ENCODE results near the gene SLC39A11.

SLC39A11 gene

DNA sequence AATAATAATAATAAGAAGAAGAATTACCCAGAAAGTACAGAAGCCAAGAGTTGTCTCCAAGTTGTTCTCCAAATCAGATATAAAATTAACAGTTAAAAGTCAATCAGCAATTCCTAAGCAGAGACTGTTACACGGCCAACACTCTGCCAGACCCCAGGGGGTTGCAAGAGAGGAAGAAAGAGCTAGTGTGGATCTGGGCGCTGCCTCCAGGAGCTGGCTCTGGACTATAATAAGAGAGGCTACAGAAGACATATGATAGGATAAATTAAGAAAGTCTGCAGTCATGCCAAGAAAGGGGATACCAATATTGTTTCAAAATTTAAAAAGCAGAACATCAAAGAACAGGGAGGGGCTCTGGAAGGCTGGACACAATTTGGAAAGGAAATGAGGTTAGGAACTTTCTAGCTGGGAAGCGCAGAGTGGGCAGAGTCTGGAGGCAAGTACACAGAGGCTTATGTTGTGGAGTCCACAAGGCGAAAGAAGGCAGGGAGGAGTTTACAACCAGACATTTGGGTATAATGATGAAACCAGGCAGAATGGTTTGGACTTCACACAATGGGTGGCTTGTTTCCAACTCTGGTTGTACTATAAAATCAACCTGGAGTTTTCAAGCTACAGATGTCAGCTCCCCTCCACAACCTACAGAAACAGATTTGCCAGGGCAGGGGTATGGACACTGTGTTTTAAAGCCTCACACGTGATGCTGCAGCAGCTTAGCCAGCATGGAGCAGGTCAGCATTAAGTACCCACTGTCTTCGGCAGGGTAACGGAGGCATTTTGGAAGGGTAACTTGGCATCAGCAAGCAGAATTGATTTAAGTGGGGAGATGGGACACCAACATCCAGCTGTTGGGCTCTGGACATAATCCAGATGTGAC, 49.4 kb downstream of the SLC39A11 start:
- DNase-seq (ENCODE audit: low read depth in 2 of 2) = no peak

DNA sequence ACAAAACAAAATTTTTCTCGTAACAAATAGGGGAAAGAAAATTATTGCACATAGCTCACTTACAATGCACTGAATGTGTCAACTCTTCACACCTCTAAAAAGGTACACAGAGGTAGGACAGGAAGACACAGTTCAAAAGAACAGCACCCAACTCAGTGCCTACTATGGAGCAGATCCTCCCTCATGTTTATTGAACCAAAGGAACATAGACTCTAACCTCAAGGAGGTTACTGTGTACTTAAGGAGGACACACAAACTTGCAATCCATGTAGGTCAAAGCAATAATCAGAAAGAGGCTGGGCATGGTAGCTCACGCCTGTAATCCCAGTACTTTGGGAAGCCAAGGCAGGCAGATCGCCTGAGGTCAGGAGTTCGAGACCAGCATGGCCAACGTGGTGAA, 50.3 kb downstream of the SLC39A11 start:
- no peak for DNase-seq (ENCODE audit: low read depth in 2 of 2)

DNA sequence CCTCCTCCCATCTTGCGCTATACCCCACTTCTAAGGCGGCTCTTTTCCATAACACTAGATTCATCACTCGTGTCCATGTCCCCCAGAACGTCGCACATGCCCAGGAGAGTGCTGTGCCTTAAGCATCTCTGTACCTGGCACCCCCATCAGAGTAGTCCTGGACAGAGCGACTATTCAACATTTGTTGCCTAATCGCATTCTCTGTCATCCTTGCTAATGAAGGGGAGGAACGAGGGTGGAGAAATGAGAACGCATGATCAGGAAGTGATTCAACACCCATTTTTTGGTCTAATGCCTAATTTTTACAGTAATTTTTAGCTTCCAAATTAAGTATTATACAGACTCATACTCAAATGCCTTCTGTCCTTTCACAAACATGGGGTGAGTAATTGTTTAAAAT, 53.2 kb downstream of the SLC39A11 start:
- no peak for DNase-seq (ENCODE audit: low read depth in 2 of 2)

DNA sequence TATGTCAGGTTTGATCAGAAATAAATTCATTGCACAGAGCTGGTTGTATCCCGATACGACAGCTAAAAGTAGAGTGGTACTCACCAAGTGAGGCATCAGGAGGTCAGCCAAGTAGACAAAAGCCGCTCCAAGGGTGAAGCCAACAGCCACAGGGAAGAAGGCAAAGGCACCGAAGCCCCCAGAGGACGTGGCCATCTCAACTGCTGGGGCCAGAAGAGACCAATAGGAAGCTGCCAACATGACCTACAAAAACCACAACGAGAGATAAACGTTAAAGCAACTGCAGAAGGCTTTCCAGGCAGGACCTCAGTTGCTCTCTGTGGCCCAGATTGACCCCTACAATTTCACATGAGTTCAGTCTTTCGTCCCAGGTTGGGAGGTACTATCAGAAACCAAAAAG, 61.0 kb downstream of the SLC39A11 start:
- DNase-seq (ENCODE audit: low read depth in 2 of 2) = no peak

DNA sequence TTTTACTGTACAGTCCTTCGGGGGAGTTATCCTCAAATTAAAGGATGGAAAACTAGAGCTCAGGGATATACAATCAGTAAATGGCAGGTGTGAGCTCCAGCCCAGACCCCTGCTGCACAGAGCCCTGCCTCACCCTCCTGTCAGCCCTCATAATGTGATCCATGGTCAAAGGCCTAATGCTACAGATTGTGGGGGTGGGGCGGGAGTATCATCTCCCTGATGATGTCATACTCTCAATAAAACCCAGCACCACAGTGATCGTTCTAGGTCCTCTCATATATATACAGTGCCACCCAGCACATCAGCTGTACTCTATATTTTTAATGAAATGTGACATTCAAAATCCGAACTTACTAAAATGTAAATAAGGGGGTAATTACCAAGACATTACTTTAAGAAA, 61.5 kb downstream of the SLC39A11 start:
- DNase-seq (ENCODE audit: low read depth in 2 of 2) = no peak

DNA sequence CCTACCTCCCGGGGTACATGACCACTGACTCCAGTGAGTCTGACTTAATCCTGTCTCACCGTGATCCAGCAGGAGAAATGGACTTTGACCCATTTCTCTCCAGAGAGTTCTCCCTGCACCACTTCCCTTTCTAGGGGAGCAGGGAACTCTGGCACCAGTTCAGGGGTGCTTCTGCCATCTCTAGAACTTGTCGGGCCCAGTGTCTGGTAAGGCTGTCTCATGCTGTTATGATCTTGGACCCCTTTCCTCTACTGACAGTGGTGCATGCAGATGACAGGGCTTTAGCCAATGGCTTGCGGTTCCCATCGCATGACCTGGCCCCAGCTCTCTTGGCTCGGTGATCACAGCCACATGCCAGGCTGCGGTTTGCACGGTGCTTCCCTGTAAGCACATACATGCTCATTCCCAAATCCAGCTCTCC, 62.0 kb downstream of the SLC39A11 start:
- DNase-seq (ENCODE audit: low read depth in 2 of 2) = no peak

DNA sequence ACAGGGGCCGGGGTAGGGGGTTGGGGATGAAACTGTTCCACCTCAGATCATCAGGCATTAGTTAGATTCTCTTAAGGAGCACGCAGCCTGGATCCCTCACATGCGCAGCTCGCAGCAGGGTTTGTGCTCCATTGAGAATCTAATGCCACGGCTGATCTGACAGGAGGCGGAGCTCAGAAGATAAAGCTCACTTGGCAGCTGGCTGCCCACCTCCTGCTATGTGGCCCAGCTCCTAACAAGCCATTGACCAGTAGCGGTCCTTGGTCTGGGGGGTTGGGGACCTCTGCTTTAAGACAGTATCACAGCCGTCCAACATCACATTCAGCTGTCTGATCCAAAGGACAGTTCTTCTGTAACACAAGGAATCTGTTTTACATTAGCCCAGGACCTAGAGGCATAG, 62.5 kb downstream of the SLC39A11 start:
- no peak for DNase-seq (ENCODE audit: low read depth in 2 of 2)

DNA sequence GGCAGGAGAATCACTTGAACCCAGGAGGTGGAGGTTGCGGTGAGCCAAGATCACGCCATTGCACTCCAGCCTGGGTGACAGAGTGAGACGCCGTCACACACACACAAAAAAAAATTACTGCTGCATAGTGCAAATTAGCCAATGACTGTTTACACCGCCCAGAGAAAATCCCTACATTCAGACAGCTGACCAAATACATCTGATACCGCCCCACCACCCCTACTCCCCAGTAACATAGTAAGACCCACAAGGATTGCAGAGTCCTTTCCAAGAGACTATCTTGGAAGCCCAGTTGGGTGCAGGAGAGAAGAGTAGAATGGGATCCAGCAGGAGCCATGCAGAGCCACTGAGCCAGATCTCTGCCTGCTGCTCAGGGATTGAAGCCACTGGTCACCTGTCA, 63.5 kb downstream of the SLC39A11 start:
- no peak for DNase-seq (ENCODE audit: low read depth in 2 of 2)

DNA sequence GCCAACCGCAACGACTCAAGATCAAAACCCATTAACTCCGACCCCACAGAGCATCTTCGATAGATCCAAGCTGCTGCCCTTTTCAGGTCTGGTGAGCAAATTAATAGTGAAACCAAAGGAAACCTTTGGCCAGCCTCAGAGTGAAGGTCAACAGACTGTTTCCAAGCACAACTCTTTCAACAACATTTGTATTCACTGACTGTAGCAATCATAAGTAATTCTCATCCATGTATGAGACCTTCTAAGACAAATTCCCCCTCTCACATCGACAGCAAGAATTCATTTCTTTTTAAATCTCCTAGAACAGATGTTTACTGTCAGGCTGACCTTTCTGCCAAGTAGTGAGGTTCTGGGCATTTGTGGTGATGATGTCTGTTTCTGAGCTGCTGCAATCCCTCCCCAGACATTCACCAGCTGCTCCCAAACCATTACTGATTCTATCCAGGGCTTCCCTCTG, 64.2 kb downstream of the SLC39A11 start:
- no peak for DNase-seq (ENCODE audit: low read depth in 2 of 2)

DNA sequence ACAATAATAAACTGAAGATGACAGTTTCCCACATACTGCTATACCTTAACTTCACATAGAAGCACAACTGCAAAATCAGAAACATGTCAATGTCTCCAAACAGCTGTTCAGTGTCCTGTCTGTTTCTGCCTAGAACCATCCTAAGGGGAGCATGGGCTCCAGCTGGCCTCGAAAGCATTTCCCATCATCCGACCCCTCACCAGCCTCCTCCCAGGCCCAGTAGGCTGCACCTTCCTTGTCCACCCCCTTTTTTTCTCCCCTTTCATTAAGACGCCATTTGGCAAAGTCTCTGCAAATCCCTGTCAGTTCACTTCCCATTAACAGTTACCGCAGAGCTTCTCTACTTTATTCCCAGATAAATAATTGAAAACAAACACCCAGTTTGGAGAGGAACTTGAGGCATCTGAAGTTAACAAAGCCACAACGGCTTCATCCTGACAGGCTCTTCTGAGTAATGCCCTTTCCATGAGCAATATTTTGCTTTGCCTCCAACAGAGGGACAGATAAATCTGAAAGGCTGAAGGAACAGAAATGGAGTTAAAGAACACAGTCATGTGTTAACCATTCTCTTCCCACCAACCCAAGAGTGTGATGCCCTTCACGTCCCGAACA, 65.3 kb downstream of the SLC39A11 start:
- DNase-seq (ENCODE audit: low read depth in 2 of 2) = no peak

DNA sequence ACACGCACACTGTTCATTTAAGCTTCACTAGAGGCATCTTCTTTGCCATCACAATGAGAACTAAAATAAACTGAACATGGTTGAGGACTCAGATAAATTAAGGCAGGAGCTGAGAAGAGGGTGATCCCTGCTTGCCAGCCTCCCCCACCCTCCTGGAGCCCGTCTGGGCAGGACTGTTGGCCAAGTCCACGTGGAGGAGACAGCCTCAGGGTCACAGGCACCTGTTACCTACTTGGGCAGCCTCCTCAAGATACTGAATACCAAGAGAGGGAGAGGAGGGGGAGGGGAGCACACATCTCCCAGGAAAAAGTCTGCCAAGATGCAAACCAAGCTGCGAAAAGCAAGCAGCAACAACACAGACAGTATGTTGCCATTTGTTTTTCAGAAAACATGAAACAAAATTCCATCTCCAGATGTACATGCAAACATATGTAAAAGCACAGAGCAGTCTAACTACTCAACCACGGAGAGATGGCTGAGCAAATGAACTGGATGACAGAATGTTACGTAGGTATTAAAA, 67.4 kb downstream of the SLC39A11 start:
- no peak for DNase-seq (ENCODE audit: low read depth in 2 of 2)

DNA sequence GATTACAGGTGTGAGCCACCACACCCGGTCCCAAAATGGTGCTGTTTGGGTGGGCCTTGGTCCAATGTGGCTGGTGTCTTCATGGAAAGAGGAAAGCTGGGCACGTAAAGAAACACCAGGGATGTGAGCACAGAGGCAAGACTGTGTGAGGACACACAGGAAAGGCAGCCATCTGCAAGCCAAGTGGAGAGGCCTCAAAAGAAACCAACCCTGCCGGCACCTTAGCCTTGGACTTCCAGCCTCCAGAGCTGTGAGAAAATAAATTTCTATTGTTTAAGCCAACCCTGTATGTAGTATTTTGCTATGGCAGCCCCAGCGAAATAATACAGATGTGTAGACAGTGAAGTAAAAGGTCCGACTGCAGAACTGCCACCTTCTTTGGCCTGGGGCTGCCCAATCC, 68.7 kb downstream of the SLC39A11 start:
- no peak for DNase-seq (ENCODE audit: low read depth in 2 of 2)

DNA sequence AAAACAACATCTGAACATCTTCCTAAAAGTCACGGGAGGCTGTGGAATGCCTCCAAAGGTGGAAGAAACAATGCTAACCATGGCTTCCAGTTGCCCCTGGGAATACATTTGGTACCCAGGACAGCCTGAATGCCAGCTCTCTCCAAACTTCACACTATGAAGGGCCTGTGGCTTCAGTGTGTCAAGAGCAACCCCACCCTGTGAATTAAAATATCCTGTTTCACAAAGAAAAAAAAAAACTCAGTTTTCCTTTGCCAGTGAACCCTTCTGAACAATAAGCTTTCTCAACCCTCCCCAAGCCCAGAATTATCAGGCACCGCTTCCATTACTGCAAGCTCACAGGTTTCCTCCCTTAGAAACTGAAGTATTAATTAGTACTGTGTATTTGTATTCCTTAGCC, 69.8 kb downstream of the SLC39A11 start:
- DNase-seq (ENCODE audit: low read depth in 2 of 2) = no peak

DNA sequence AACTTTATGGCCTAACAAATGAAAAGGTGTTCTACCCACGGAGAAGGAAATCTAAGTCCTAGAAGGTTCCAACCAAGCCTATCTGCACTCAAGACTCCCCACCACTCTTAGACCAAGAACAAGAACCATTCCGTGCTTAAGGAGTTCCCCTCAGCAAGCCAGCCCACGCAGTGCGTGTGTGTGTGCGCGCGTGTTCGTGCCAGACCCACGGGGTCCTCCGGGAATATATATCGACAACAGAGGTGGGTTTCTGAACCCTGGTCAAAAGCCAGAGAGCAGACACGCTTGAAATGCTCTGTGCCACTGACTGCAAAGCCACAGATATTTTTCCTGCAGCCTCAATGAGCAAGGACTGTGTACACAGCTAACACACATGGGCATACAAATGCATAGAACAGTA, 70.7 kb downstream of the SLC39A11 start:
- DNase-seq (ENCODE audit: low read depth in 2 of 2) = no peak

DNA sequence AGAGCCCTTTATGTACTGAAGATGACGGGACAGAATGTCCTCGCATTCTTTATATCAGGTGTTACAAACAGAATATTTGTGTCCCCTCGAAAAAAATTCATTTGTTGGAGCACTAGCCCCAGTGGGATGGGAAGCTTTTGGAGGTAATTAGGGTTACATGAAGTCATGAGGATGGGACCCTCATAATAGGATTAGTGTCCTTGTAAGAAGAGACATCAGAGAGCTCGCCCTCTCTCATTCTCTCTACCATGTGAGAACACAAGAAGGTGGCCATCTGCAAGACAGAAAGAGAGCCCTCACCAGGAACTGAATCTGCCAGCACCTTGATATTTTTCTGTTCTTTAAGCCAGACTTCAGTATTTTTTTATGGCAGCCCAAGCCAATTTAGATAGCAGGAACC, 72.4 kb downstream of the SLC39A11 start:
- no peak for DNase-seq (ENCODE audit: low read depth in 2 of 2)

DNA sequence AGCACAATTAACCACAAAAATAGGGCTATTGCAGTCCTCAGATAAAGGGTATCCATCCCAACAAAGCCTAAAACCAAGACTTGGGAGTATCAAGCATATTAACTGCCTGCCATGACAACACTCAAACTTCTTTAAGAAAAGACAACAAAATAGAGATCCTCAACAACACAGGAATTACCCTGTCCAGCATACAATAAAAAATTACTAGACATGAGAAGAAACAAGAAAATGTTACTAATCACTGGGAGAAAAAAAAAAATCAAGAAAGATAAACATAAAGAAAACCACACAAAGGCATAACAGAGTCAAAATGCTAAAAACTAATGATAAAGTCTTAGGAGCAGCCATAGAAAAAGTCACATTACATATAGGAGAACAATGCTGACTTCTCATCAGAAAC, 73.9 kb downstream of the SLC39A11 start:
- DNase-seq (ENCODE audit: low read depth in 2 of 2) = no peak

DNA sequence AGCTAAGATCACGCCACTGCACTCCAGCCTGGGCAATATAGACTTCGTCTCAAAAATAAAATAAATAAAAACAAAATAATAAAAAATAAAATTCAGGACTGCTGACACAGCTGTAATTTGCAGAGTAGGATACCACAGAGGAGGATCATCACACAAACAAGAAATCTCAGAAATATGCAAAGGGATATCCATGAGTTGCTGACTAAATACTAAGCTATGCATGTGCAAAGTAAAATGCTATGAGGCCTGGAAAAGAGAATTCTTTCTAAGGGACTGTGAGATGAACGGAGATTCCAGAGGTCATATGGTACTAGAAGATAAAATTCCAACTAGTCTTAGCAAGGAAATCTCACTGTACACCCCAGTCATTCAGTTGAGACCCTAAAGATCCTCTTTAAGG, 74.8 kb downstream of the SLC39A11 start:
- no peak for DNase-seq (ENCODE audit: low read depth in 2 of 2)

DNA sequence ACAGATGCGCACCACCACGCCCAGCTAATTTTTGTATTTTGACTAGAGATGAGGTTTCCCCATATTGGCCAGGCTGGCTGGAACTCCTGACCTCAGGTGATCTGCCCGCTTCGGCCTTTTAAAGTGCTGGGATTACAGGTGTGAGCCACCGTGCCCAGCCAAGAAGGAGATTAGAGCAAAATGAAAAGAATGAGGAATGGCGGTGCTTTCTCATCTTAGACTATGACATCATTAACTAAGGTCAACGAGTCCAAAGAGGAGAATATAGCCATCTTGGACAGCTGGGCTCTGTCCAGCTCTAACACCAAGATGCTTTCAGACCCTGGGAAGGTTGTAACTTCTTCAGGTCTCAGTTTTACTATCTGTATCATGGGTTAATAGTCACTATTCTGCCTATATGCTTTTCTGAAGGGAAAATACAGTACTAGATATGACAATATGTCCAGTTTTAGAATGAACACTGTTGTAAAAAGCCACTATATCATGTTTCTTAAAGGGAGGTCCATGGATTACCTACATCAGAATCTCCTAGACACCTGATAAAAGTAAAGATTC, 76.7 kb downstream of the SLC39A11 start:
- DNase-seq (ENCODE audit: low read depth in 2 of 2) = no peak

DNA sequence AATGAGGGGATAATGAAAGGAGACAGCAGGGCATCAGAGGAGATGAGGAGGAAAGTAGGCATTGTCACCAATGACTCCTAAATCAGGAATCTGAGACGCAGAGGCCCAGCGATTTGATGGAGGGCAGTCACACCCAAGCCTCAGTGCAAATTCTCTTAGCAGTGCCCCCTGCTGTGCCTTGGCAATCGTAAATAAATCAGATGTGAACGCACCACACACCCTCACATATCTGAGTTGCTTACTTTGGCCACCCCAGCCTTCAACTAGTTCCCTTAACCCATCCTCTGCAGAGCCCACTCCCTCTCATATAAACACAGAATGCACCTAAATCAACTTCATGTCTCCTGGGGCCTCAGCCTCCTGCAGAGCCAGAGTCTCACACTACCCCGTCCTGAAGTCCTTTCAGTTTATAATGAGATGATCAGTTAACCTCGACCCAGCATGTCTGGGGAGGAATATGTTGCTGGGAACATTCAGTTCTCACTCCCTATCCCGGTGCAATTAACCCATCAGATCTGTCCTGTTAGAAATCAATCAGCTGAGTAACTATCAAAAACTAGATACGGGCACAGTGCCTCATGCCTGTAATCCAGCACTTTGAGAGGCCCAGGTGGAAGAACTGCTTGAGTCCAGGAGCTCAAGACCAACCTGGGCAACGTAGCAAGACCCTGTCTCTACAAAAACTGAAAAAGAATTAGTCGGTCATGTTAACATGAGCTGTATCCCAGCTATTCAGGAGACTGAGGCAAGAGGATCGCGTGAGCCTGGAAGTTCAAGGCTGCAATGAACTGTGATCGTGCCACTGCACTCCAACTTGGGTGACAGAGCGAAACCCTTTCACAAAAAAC, 78.4 kb downstream of the SLC39A11 start:
- no peak for DNase-seq (ENCODE audit: low read depth in 2 of 2)

DNA sequence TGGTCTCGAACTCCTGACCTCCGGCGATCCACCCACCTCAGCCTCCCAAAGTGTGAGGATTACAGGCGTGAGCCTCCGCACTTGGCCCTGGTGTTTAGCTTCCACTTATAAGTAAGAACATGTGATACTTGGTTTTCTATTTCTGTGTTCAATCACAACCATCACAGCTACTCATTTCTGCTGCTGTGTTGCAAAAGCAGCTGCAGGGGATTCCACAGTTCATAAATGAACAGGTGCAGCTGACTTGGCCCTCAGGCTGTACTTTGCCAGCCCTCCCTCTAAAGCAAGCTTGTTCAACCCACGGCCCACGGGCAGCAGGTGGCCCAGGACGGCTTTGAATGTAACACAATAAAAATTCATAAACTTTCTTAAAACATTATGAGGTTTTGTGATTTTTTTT, 79.2 kb downstream of the SLC39A11 start:
- DNase-seq (ENCODE audit: low read depth in 2 of 2) = no peak

DNA sequence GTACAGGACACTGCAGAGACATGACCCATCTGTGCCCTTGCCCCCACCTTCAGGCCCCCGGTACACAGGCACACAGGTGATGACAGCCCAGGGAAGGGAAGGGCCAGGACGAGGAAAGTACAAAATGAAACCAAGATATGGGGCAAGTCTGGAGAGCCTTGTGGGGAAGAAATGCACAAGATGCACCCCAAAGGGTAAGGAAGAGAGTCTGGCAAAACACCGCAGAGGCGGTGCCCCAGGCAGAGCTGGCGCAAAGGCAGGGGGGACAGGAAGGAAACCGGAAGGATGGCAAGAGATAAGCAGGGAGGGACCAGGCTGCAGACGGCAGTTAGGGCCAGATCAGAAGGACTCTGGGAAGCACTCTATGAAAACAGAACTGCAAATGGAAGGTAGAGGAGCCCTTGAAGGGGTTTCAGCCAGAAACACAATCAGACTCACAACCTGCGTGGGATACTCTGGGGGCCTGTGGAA, 81.4 kb downstream of the SLC39A11 start:
- DNase-seq (ENCODE audit: low read depth in 2 of 2) = no peak

DNA sequence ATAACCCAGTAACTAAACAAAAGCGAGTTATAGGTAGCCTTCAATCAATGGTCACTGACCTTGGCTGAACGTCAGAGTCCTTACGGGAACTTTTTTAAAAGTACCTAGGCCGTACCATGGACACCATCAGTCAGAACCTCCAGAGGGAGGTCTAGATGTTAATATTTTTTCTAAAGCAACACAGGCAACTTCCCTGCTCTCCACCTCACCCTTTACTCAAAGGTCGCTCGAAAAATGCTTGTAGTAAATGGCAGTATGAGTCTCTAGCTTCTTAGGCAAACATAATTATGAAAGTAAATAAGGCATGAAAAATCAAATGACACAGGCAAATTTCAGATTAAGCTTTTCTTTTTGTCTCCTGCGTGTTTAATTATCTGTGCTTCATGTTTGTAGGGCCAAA, 82.1 kb downstream of the SLC39A11 start:
- no peak for DNase-seq (ENCODE audit: low read depth in 2 of 2)
